Measurements from ENCODE around the gene HYAL2.
"Not testable (repeated sequence)": the region's sequence is repeated elsewhere in the genome, so short reads cannot be mapped to it uniquely, and the experiment has no call there.

DNA sequence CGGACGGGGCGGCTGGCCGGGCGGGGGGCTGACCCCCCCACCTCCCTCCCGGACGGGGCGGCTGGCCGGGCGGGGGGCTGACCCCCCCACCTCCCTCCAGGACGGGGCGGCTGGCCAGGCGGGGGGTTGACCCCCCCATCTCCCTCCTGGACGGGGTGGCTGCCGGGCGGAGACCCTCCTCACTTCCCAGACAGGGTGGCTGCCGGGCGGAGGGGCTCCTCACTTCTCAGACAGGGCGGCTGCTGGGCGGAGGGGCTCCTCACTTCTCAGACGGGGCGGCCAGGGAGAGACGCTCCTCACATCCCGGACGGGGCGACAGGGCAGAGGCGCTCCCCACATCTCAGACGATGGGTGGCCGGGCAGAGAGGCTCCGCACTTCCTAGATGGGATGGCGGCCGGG lies 10.5 kb downstream of the HYAL2 start:
- TF ChIP-seq, protein P1, sequence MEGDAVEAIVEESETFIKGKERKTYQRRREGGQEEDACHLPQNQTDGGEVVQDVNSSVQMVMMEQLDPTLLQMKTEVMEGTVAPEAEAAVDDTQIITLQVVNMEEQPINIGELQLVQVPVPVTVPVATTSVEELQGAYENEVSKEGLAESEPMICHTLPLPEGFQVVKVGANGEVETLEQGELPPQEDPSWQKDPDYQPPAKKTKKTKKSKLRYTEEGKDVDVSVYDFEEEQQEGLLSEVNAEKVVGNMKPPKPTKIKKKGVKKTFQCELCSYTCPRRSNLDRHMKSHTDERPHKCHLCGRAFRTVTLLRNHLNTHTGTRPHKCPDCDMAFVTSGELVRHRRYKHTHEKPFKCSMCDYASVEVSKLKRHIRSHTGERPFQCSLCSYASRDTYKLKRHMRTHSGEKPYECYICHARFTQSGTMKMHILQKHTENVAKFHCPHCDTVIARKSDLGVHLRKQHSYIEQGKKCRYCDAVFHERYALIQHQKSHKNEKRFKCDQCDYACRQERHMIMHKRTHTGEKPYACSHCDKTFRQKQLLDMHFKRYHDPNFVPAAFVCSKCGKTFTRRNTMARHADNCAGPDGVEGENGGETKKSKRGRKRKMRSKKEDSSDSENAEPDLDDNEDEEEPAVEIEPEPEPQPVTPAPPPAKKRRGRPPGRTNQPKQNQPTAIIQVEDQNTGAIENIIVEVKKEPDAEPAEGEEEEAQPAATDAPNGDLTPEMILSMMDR (IDR thresholded peaks at IDR 0.05): not testable (repeated sequence)
- TF ChIP-seq POLR2A, POLR2AphosphoS5, EP300 (IDR thresholded peaks at IDR 0.05): not testable (repeated sequence)

Data from upper lobe of left lung (tissue), 4 donors.